K562 (cell line): ENCODE measurements around the gene BTBD2. TPM values are rescaled to one million over a fixed set of nuclear protein-coding genes. Genes with fewer than 3 reads are reported as not detected.
A peak's percentile ranks its signal among the peaks of the same experiment; 100 is the strongest.

Source experiments
- CBX5 ChIP-seq: IDR thresholded peaks from 2 replicates; pipeline ENCODE4 v1.6.1; 2014; ENCODE audit warnings: low read depth, borderline replicate concordance
- CREM ChIP-seq: IDR thresholded peaks from 2 replicates; pipeline ENCODE4 v1.6.1; 2014; ENCODE audit warnings: antibody characterized with exemption, low read depth
- CTBP1 ChIP-seq: fragments of 450-650 bp; IDR thresholded peaks from 2 replicates; pipeline ENCODE4 v1.6.1; 2016; ENCODE audit warnings: borderline replicate concordance
- ETS1 ChIP-seq: conservative IDR thresholded peaks from 2 replicates; pipeline ENCODE4 v1.6.1; 2011; ENCODE audit warnings: low read depth, mild to moderate bottlenecking, low read length; ENCODE audit not compliant: control insufficient read depth
- GABPA ChIP-seq: fragments of 200-800 bp; sonication (Bioruptor generic); conservative IDR thresholded peaks from 2 replicates; pipeline ENCODE4 v1.6.1; 2016; ENCODE audit warnings: low read depth, missing genetic modification characterization, missing compliant biosample characterization
- HLTF ChIP-seq: fragments of 450-650 bp; IDR thresholded peaks from 2 replicates; pipeline ENCODE4 v1.6.1; 2016
- MBD1 ChIP-seq: fragments of 250-450 bp; sonication (Bioruptor Pico); IDR thresholded peaks from 2 replicates; pipeline ENCODE4 v1.8.0; 2022; ENCODE audit warnings: inconsistent platforms
- MEF2A ChIP-seq: IDR thresholded peaks from 2 replicates; pipeline ENCODE4 v1.6.1; 2011; ENCODE audit warnings: low read depth, mild to moderate bottlenecking, low read length, moderate library complexity; ENCODE audit not compliant: control insufficient read depth
- NCOA4 ChIP-seq: fragments of 450-650 bp; IDR thresholded peaks from 2 replicates; pipeline ENCODE4 v1.6.1; 2018; ENCODE audit warnings: mild to moderate bottlenecking; ENCODE audit not compliant: partially characterized antibody
- RAD51 ChIP-seq: fragments of 450-650 bp; IDR thresholded peaks from 2 replicates; pipeline ENCODE4 v1.7.1; 2016; ENCODE audit warnings: low read depth, mild to moderate bottlenecking, borderline replicate concordance
- SMAD1 ChIP-seq: fragments of 150-350 bp; IDR thresholded peaks from 2 replicates; pipeline ENCODE4 v1.6.1; 2014; ENCODE audit warnings: low read length, low read depth; ENCODE audit not compliant: partially characterized antibody
- SNIP1 ChIP-seq: fragments of 450-650 bp; IDR thresholded peaks from 2 replicates; pipeline ENCODE4 v1.7.1; 2017; ENCODE audit warnings: low read depth, mild to moderate bottlenecking
- TCF7L2 ChIP-seq: fragments of 150-350 bp; IDR thresholded peaks from 2 replicates; pipeline ENCODE4 v1.6.1; 2016; ENCODE audit warnings: low read depth, mild to moderate bottlenecking, low read length, moderate library complexity
- TFAM ChIP-seq: fragments of 250-450 bp; sonication (Bioruptor Pico); conservative IDR thresholded peaks from 2 replicates; pipeline ENCODE4 v1.5.0; 2021; ENCODE audit warnings: mild to moderate bottlenecking, moderate library complexity
- THRAP3 ChIP-seq: fragments of 450-650 bp; IDR thresholded peaks from 2 replicates; pipeline ENCODE4 v1.6.1; 2016; ENCODE audit warnings: mild to moderate bottlenecking, inconsistent platforms, borderline replicate concordance
- TOE1 ChIP-seq, 2 experiments: fragments of 450-650 bp in 1 of 2; sonication (generic) in 1 of 2; formaldehyde crosslinking in 1 of 2; IDR thresholded peaks; 2 replicates each; pipeline versions ENCODE4 v1.7.1 to v1.8.0; 2016 to 2022; ENCODE audit warnings: borderline replicate concordance in 2 of 2, mild to moderate bottlenecking in 2 of 2, antibody characterized with exemption in 1 of 2, inconsistent platforms in 1 of 2, low read depth in 1 of 2, missing genetic modification reagents in 1 of 2, moderate library complexity in 1 of 2
- ZBTB1 ChIP-seq: sonication (generic); formaldehyde crosslinking; IDR thresholded peaks from 2 replicates; pipeline ENCODE4 v1.8.1; 2023; ENCODE audit warnings: missing genetic modification reagents, low read depth, mild to moderate bottlenecking, borderline replicate concordance
- ZC3H8 ChIP-seq: fragments of 450-650 bp; IDR thresholded peaks from 2 replicates; pipeline ENCODE4 v1.6.1; 2017
- ZNF224 ChIP-seq: sonication (generic); formaldehyde crosslinking; IDR thresholded peaks from 2 replicates; pipeline ENCODE4 v1.8.0; 2022; ENCODE audit warnings: mild to moderate bottlenecking, missing genetic modification reagents
- ZNF263 ChIP-seq: sonication (generic); formaldehyde crosslinking; IDR thresholded peaks from 2 replicates; pipeline ENCODE4 v1.8.0; 2022; ENCODE audit warnings: mild to moderate bottlenecking, missing genetic modification reagents, borderline replicate concordance
- ZNF395 ChIP-seq: fragments of 200-800 bp; sonication (Bioruptor generic); IDR thresholded peaks from 2 replicates; pipeline ENCODE4 v1.6.1; 2017; ENCODE audit warnings: missing genetic modification characterization, missing compliant biosample characterization
- ZNF707 ChIP-seq: fragments of 250-450 bp; sonication (Bioruptor Pico); conservative IDR thresholded peaks from 2 replicates; pipeline ENCODE4 v1.8.0; 2022; ENCODE audit warnings: inconsistent platforms, mild to moderate bottlenecking, moderate library complexity
- ZNF79 ChIP-seq: fragments of 250-450 bp; sonication (Bioruptor Pico); IDR thresholded peaks from 2 replicates; pipeline ENCODE4 v1.4.0; 2020; ENCODE audit warnings: low read depth, mild to moderate bottlenecking, moderate library complexity
- ZSCAN29 ChIP-seq: fragments of 450-650 bp; IDR thresholded peaks from 2 replicates; pipeline ENCODE4 v1.6.1; 2017
- polyA plus RNA-seq, 8 experiments: library from polyadenylated mRNA; depleted of rRNA in 4 of 8; stranded (reverse) in 5 of 8; unstranded in 3 of 8; fragments of >200 nt; fragmentation: Nextera tagmentation in 2 of 8; fragmentation: Illumina TruSeq in 1 of 8; extraction: Ambion mirVana in 2 of 8; extraction: Trizol in 1 of 8; gene quantifications; 2 replicates each; pipeline versions ENCODE4 v1.2.1 to v1.2.3, GENCODE V29; 2011 to 2014; ENCODE audit warnings: inconsistent platforms in 1 of 8, missing spikeins in 1 of 8
- total RNA-seq, 7 experiments: library from RNA; depleted of rRNA in 6 of 7; stranded (reverse); fragments of >200 nt in 6 of 7; fragmentation: Illumina TruSeq in 2 of 7; extraction: Trizol in 2 of 7; gene quantifications; 2 replicates each; pipeline versions ENCODE4 v1.2.1 to v1.2.3, GENCODE V29; 2011 to 2021; ENCODE audit warnings: low replicate concordance in 1 of 7

The BTBD2 gene
- total and polyA plus RNA-seq, 9 of the 15 experiments (the other 6 are each of a cell fraction or from before 2014, with no cell fraction given), result 0.10 to 15.6 (median 6.9) TPM

- TF ChIP-seq CBX5 (no peak), MBD1 (CRISPR knock-in tag) (no peak), HLTF (peak; percentile 43; the same call in 1 of the 2 replicates), MEF2A (no peak), ZC3H8 (no peak), ZNF224 (CRISPR knock-in tag) (no peak), THRAP3 (no peak), ETS1 (peak; percentile 77; the same call in 1 of the 2 replicates), ZBTB1 (CRISPR knock-in tag) (no peak; the same call in 1 of the 2 replicates), TCF7L2 (no peak), NCOA4 (no peak), SMAD1 (peak; percentile 75), ZNF395 (CRISPR knock-in tag) (no peak; the same call in 1 of the 2 replicates), ZNF263 (CRISPR knock-in tag) (peak; percentile 100), ZNF79 (no peak), TOE1 (IDR thresholded peaks at IDR 0.05; ENCODE audit: borderline replicate concordance) (peak; percentile 75; the same call in 1 of the 2 replicates), TOE1 (CRISPR knock-in tag; IDR thresholded peaks at IDR 0.05; ENCODE audit: borderline replicate concordance, low read depth) (no peak), RAD51 (no peak), ZNF707 (no peak), CTBP1 (peak; percentile 54; the same call in 1 of the 2 replicates), SNIP1 (no peak), CREM (peak; percentile 83), ZSCAN29 (no peak), GABPA (tag) (peak; percentile 86), TFAM (CRISPR knock-in tag) (no peak)
These were observed 40.7 kb upstream of the BTBD2 start (continued) for GRCh38 chr19:2055931-2056836.
